ENCODE data around the gene CGNL1.

The CGNL1 gene

DNA sequence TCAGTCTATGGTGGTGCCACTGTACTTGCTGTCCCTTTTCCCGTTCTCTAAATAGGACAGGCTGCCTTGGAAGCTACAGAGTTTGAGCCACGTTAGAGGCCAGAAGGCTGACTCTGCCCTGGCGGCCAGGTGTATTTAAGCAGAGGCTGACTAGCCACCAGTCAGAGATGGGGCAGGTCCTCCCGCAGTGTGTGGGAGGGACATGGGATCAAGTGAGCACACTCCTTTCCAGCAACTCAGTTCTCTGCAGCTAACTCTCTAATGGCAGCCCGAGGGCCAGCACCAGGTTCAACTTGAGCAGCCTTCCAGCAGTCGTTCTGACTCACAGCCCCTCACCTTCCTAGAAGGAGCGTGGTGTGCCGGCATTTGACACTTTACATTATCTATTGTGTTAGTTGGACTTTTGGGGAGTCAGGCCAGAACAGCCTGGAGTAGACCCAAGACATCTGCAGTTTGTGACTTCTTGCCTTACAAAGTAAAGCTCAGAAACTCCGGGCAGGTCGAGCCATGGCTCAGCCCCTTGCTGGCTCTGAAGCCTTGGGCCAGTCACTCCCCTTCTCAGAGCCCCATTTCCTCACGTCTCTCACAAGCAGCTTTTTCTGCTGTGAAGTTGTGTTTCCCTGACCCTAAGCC, 168.7 kb downstream of the CGNL1 start:
- Mint-ChIP-seq H3K36me3 (ENCODE audit: low read depth) (no peaks in the 10 kb centered on the region), H3K4me1 (ENCODE audit: low read depth) (no peaks in the 10 kb centered on the region), H3K9me3 (peaks cover 2% of the 10 kb centered on the region), H3K27ac (no peak overlapping the region), H3K27me3 (ENCODE audit: low read depth) (no peaks in the 10 kb centered on the region), H3K4me3 (no peak overlapping the region)

DNA sequence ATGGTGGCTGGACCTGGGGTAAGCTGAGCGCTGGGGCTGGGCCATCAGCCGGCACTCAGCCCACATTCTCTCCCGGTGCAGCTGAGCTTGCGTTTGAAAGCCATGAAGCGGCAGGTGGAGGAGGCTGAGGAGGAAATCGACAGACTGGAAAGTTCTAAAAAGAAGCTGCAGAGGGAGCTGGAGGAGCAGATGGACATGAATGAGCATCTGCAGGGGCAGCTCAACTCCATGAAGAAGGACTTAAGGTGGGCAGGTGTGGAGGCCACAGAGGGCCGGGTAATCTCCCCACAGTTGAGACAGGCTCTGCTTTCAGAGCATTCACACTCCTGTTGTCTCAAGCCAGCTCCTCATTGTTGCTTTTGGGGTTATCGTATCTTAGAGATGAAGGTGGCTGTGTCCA, 169.7 kb downstream of the CGNL1 start:
- no peaks in the 10 kb centered on the region for H3K9me3 Mint-ChIP-seq
- H3K4me1 Mint-ChIP-seq (ENCODE audit: low read depth), result no peaks in the 10 kb centered on the region
- H3K27me3 Mint-ChIP-seq (ENCODE audit: low read depth), result no peaks in the 10 kb centered on the region
- no peak overlapping the region for H3K27ac Mint-ChIP-seq
- H3K4me3 Mint-ChIP-seq, result no peak overlapping the region
- no peaks in the 10 kb centered on the region for H3K36me3 Mint-ChIP-seq (ENCODE audit: low read depth)

DNA sequence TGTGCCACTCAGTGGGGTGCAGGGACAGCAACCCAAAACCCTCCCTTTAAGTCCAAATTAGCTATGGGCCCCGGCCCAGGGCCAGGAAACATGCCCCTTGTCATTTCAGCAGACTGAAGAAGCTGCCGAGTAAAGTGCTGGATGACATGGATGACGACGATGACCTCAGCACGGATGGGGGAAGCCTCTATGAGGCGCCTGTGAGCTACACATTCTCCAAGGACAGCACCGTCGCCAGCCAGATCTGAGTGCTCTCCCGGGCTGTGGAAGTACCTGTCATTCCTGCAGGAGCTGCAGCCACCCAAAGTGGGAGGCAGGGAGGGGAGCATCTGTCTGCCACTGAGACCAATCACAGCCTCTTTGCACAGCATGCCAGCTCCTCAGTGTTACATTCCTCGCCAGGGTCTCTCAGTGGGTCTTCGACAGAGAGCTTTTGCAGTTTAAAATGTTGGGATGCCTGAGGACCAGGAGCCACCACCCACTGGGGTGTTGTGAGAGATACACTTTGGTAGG, 171.0 kb downstream of the CGNL1 start:
- Mint-ChIP-seq H3K36me3 (ENCODE audit: low read depth) (no peaks in the 10 kb centered on the region), H3K27me3 (ENCODE audit: low read depth) (peaks cover 3% of the 10 kb centered on the region)

DNA sequence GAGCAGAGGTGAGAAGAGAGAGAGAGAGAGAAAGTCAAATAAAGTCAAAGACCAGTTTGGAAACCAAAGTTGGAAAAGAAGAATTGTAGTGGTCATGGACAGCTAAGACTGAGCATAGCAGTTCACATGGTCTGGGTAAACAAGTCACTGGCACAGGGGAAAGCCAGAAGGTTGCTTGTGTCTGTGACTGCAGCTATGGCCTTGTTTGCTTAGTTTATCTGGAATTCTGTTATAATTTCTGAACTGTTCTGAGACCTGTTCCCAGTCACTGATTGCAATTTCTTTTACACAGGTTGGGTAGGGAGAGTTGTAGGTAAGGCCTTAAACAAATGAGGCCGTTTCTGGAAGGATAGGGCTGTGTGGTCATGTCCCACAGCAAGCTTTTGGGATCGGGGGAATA, 172.0 kb downstream of the CGNL1 start:
- no peak overlapping the region for H3K4me3 Mint-ChIP-seq
- no peak overlapping the region for H3K27ac Mint-ChIP-seq
- peaks cover 6% of the 10 kb centered on the region for H3K27me3 Mint-ChIP-seq (ENCODE audit: low read depth)
- no peaks in the 10 kb centered on the region for H3K36me3 Mint-ChIP-seq (ENCODE audit: low read depth)
- no peaks in the 10 kb centered on the region for H3K9me3 Mint-ChIP-seq
- no peaks in the 10 kb centered on the region for H3K4me1 Mint-ChIP-seq (ENCODE audit: low read depth)

More for the DNA sequence above, 171.0 kb downstream of the CGNL1 start:
- Mint-ChIP-seq H3K4me1 (ENCODE audit: low read depth) (no peaks in the 10 kb centered on the region), H3K4me3 (no peak overlapping the region), H3K9me3 (no peaks in the 10 kb centered on the region), H3K27ac (no peak overlapping the region)

DNA sequence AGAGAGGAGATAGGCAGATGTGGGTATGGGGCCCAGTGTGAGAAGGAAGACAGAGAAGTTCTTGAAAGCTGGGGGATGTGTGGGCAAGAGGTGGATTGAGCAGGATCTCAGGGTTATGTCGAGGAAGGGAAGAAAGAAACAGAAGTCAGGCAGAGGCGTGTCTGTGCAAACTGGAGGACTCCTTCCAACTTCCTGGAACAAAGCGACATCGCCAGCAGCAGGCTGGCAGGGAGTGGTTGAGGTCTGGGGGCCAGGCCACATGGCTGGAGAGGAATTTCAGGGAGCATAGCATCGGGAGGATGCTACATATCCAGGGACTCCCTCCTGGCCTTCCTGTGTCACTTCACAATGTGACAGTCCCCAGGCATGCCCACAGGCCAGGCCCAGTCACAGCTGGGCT, 172.5 kb downstream of the CGNL1 start:
- Mint-ChIP-seq H3K27ac (no peak overlapping the region), H3K4me3 (no peak overlapping the region), H3K27me3 (ENCODE audit: low read depth) (peaks cover 6% of the 10 kb centered on the region), H3K36me3 (ENCODE audit: low read depth) (no peaks in the 10 kb centered on the region), H3K9me3 (no peaks in the 10 kb centered on the region), H3K4me1 (ENCODE audit: low read depth) (no peaks in the 10 kb centered on the region)

DNA sequence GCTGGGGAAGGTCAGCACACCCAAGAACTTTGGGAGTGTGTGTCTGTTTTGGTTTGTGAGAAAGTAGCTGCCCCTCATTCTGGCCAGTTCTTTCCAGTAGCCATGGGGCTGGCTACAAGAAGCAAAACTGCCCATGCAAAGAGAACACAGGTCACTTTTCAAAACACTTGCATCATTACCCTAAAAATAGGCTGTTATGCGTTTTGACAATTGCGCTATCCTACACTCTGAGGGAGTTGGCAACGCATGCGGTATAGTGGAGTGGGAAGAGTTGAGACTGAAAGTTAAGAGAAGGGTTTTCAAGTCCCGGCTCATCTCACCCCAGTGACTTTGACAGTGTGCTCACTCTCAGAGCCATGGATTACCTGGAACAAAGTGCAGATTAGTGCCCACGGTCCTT, 173.6 kb downstream of the CGNL1 start:
- no peaks in the 10 kb centered on the region for H3K9me3 Mint-ChIP-seq
- H3K27me3 Mint-ChIP-seq (ENCODE audit: low read depth), result peaks cover 6% of the 10 kb centered on the region
- H3K4me1 Mint-ChIP-seq (ENCODE audit: low read depth), result no peaks in the 10 kb centered on the region
- no peaks in the 10 kb centered on the region for H3K36me3 Mint-ChIP-seq (ENCODE audit: low read depth)
- H3K4me3 Mint-ChIP-seq, result no peak overlapping the region
- H3K27ac Mint-ChIP-seq, result no peak overlapping the region

DNA sequence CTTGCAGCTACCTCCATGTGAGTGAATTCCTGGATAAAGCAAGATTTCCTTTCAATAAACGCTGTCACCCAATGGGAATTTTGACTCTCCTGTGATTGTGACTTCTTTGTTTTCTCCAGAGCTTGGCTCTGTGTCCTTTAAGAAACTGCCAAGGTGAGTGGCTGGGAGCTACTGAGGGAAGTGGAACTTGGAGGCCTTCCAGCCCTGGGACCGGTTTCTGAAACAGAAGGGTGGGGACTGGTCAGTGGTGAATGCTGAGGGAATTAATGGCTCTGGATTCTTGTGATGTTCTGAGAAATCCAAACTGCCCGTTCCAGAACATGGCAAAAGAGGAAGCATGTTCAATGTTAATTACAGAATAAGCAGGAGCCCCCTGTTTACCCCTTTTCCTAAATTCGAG, 174.3 kb downstream of the CGNL1 start:
- Mint-ChIP-seq H3K27me3 (ENCODE audit: low read depth) (peaks cover 6% of the 10 kb centered on the region), H3K27ac (no peak overlapping the region)

DNA sequence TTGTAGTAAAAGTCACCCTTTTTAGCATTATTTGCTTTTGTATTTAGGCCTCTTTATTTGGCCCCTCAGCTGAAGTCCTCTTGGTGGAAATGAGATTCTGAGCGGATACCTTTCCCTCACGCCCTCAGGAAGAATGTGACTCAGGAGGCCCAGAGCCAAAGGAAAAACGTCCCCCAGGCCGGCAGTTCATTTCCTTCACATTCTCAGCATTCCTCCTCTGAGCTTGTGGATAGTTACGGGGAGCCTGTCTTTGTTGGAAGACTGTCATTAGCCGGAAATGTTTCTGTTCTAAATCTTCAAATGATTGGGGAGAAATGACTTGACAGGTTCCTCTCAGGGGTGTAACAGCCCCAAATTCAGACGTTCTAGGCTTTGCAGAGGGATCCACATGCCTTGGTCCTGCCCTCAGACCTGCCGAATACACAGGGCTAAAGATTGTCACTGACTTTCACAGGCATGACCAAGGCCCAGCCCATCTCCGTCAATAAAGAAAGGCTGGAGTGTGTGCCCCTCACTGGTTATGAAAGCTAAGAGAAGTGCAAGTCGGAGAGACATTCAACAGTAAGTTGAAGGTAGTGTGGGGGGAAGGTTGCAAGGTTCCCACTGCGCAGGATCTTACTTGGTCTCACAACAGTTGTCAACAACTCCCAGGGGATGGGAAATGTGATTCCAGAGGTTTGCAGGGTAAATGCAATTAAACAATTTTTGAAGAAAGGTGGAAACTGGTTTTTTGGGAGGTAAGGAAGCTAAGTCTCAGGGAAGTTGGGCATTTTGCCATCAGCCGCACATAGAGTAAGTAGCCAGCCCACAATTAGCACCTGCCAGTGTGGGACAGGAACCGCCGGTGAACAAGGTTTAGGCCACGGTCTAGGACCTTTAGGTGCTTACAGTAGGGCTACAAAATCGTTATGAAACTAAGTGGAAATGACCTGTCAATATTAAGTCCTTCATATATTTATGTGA, 175.7 kb downstream of the CGNL1 start:
- H3K27ac Mint-ChIP-seq, result no peak overlapping the region
- no peaks in the 10 kb centered on the region for H3K4me1 Mint-ChIP-seq (ENCODE audit: low read depth)
- no peaks in the 10 kb centered on the region for H3K9me3 Mint-ChIP-seq

More for the DNA sequence above, 174.3 kb downstream of the CGNL1 start:
- H3K4me1 Mint-ChIP-seq (ENCODE audit: low read depth), result no peaks in the 10 kb centered on the region
- no peaks in the 10 kb centered on the region for H3K36me3 Mint-ChIP-seq (ENCODE audit: low read depth)
- no peaks in the 10 kb centered on the region for H3K9me3 Mint-ChIP-seq
- no peak overlapping the region for H3K4me3 Mint-ChIP-seq

DNA sequence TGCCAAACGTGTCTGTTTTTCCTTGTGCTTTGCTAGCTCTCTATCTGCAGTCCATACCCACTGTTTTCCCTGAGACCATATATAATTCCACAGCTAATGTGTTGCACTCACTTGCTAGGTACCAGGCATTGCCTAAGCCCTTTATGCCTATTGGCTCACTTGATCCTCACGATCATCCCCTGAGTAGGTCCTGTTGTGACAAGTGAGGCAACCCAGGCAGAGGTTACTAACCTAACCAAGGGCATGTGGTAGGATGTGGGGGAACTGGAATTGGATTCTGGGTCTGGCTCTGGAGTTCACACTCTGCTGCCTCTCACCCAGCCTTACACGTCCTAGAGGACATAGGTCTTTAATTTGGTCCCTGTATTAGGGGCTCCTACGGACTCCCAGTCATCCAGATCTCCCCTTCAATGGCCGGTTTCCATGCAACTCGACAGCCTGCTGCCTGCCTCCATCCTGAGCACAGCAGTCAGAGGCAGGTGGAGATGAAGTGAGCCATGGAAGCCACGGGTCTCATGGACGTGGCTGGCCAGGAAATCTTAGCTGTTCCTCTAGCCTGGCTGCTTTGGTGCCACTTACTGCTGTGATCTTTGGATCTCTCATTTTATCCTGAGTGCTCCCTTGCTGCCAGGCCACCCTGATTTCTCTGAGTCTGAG, 176.5 kb downstream of the CGNL1 start:
- Mint-ChIP-seq H3K36me3 (ENCODE audit: low read depth) (no peaks in the 10 kb centered on the region), H3K4me3 (no peak overlapping the region), H3K27ac (no peak overlapping the region), H3K9me3 (no peaks in the 10 kb centered on the region), H3K27me3 (ENCODE audit: low read depth) (peaks cover 6% of the 10 kb centered on the region), H3K4me1 (ENCODE audit: low read depth) (no peaks in the 10 kb centered on the region)

More for the DNA sequence above, 175.7 kb downstream of the CGNL1 start:
- H3K4me3 Mint-ChIP-seq, result no peak overlapping the region
- no peaks in the 10 kb centered on the region for H3K36me3 Mint-ChIP-seq (ENCODE audit: low read depth)
- H3K27me3 Mint-ChIP-seq (ENCODE audit: low read depth), result peaks cover 6% of the 10 kb centered on the region

DNA sequence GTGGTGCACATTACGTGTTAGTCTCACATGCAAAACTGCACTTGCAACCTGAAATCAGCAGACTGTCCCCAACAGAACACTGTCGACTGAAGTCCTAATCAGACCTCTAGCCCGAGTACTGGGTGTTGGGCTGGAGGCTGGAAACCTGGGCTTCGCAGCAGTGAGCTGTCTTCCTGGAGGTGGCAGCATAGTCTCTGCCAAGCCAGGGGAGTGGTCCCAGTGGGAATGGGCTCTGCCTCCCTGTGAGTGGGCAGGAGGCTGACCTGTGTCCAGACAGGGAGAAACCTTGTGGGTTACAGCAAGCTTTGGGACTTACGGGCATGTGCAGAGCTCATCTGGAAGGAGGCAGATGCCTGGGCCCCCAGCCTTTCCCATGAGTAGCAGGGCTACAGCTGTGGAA, 177.2 kb downstream of the CGNL1 start:
- H3K4me3 Mint-ChIP-seq, result no peak overlapping the region
- H3K27me3 Mint-ChIP-seq (ENCODE audit: low read depth), result peaks cover 6% of the 10 kb centered on the region
- H3K36me3 Mint-ChIP-seq (ENCODE audit: low read depth), result no peaks in the 10 kb centered on the region
- H3K27ac Mint-ChIP-seq, result no peak overlapping the region
- no peaks in the 10 kb centered on the region for H3K4me1 Mint-ChIP-seq (ENCODE audit: low read depth)
- no peaks in the 10 kb centered on the region for H3K9me3 Mint-ChIP-seq

DNA sequence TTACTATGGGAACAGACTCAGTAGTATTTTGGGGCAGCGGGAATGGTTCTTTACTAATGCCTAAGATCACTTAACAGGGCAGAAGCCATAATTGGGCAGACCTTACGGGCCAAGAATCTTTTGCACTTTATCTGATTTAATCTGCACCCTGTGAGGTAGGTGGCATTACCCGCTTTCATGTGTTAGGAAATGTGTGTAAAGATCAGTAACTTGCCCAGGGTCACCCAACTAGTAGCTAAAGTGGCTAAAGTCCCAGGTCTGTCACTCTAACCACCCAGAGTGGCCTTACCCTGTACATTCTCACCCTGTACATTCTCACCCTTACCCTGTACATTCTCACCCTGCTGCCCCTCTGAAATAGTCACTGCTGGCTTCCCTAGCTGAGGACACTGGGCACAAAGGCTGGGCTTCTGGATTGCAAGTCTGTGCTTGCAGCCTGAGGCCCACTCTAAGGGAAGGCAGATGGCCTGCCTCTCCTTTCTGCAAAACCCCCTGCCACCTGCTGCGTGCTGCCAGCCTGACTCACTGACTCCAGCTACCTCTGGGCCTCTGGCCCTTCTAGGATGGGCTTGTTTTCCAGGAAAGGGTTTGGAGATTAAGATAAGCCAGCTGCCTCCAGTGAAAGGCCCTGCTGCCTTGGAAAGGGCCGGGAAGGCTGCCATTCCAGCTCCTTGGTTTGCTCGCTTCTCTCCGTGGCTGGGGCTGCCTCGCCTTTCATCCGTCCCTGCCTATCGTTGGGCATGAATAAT, 177.9 kb downstream of the CGNL1 start:
- Mint-ChIP-seq H3K4me1 (ENCODE audit: low read depth) (no peaks in the 10 kb centered on the region), H3K27ac (no peak overlapping the region), H3K4me3 (no peak overlapping the region), H3K36me3 (ENCODE audit: low read depth) (no peaks in the 10 kb centered on the region), H3K27me3 (ENCODE audit: low read depth) (peaks cover 6% of the 10 kb centered on the region), H3K9me3 (peaks cover 5% of the 10 kb centered on the region)

DNA sequence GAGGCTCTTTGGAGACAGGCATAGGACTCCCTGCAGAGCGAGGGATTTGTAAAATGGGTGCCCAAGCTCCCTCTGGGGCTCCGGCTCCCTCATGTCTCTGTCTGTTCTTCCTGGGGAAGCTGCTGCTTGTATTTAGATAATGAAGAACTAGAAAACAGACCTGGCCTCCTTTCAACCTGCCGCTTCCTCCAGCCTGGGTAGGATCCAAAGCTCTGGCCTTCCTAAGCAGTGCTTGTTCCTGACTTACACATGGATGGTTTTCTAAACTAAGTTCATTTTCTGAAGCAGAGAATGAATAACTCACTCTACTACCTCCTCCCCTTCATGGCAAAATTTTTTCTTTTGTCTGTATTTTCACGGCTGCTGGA, 178.5 kb downstream of the CGNL1 start:
- Mint-ChIP-seq H3K9me3 (peaks cover 6% of the 10 kb centered on the region), H3K27ac (no peak overlapping the region), H3K36me3 (ENCODE audit: low read depth) (no peaks in the 10 kb centered on the region), H3K4me1 (ENCODE audit: low read depth) (no peaks in the 10 kb centered on the region), H3K27me3 (ENCODE audit: low read depth) (peaks cover 6% of the 10 kb centered on the region), H3K4me3 (no peak overlapping the region)

DNA sequence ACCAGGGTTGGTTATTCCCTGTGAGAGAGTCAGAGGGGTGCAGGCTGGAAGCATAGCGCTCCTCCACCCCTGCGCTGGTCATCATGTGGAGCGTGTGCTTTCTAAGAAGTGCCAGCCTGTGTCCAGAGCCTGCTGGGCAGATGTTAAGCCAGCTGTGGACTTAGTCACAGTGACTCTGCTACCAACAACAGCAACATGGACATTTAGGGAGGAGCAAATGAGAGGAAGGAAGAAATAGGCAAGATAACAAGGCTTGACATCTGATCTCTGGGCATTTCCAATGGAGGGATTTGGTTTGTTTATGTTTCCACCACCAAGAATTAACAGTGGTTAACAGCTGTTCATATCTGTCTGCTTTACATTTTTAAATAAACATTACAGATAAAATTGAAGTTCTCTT, 179.0 kb downstream of the CGNL1 start:
- no peak overlapping the region for H3K27ac Mint-ChIP-seq
- H3K27me3 Mint-ChIP-seq (ENCODE audit: low read depth), result peaks cover 6% of the 10 kb centered on the region
- H3K36me3 Mint-ChIP-seq (ENCODE audit: low read depth), result no peaks in the 10 kb centered on the region
- no peak overlapping the region for H3K4me3 Mint-ChIP-seq
- no peaks in the 10 kb centered on the region for H3K4me1 Mint-ChIP-seq (ENCODE audit: low read depth)
- H3K9me3 Mint-ChIP-seq, result peaks cover 6% of the 10 kb centered on the region

DNA sequence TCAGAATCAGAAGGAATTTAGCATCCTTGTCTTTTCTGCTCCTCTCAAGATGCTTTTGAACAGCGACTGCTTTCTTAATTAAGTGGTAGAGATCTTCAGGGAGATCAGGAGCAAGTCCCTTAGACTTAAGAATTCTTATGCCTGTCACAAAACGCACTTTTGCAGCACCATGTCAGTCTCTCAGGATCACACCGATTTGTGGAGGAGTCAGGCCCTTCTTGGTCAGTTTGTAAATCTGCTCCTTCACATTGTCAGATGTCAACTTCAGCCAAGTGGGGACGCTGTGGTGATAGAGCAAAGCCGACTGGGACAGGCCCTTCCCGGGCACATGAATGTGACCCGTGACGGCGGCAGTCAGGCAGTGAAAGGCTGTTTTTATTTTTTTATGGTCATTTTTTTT, 179.7 kb downstream of the CGNL1 start:
- Mint-ChIP-seq H3K27me3 (ENCODE audit: low read depth) (peaks cover 6% of the 10 kb centered on the region), H3K4me1 (ENCODE audit: low read depth) (peaks cover under 1% of the 10 kb centered on the region), H3K27ac (no peak overlapping the region), H3K36me3 (ENCODE audit: low read depth) (no peaks in the 10 kb centered on the region), H3K4me3 (no peak overlapping the region), H3K9me3 (peaks cover 6% of the 10 kb centered on the region)
